HS-27A (cell line): Measurements from ENCODE around the gene ZDHHC1.
"Not testable (repeated sequence)": the region's sequence is repeated elsewhere in the genome, so short reads cannot be mapped to it uniquely, and the experiment has no call there.

ENCODE experiments used
- DNase-seq: peaks from one replicate; pipeline ENCODE4 v3.0.0-alpha.2; 2012; ENCODE audit warnings: low read depth, missing footprints

Gene ZDHHC1

GRCh38 chr16:67430977-67431774 is 14.9 kb upstream of the ZDHHC1 start, which contains the start of gene HSD11B2:
Gene HSD11B2 (plus strand): TSS chr16:67431121. CDS start chr16:67431249, 128 bp downstream.
- DNase-seq = no peak

GRCh38 chr16:67430504-67430976 is 14.3 kb upstream of the ZDHHC1 start:
- no peak for DNase-seq

- DNase-seq = no peak
Observed at GRCh38 chr16:67429799-67430503, 13.7 kb upstream of the ZDHHC1 start.

- DNase-seq = no peak
Observed at GRCh38 chr16:67429053-67429798, 12.9 kb upstream of the ZDHHC1 start.

- DNase-seq = no peak
Observed at GRCh38 chr16:67428146-67428731, 12.0 kb upstream of the ZDHHC1 start.

GRCh38 chr16:67426950-67427349 is 10.7 kb upstream of the ZDHHC1 start:
- DNase-seq = no peak

GRCh38 chr16:67426022-67426421 is 9.7 kb upstream of the ZDHHC1 start:
- DNase-seq = no peak

- no peak for DNase-seq
Observed at GRCh38 chr16:67425580-67425979, 9.3 kb upstream of the ZDHHC1 start.

GRCh38 chr16:67425061-67425460 is 8.8 kb upstream of the ZDHHC1 start:
- DNase-seq = no peak

GRCh38 chr16:67424261-67424615 is 8.0 kb upstream of the ZDHHC1 start:
- no peak for DNase-seq

GRCh38 chr16:67423611-67424260 is 7.5 kb upstream of the ZDHHC1 start:
- no peak for DNase-seq

- DNase-seq = no peak
Observed at GRCh38 chr16:67423015-67423414, 6.7 kb upstream of the ZDHHC1 start.

- no peak for DNase-seq
Observed at GRCh38 chr16:67421030-67421429, 4.8 kb upstream of the ZDHHC1 start.

GRCh38 chr16:67419931-67420330 is 3.7 kb upstream of the ZDHHC1 start:
- no peak for DNase-seq

GRCh38 chr16:67419502-67419901 is 3.2 kb upstream of the ZDHHC1 start:
- DNase-seq = no peak

- DNase-seq = no peak
Observed at GRCh38 chr16:67417333-67418061, 1.2 kb upstream of the ZDHHC1 start.

GRCh38 chr16:67415421-67415820 is 856 bp downstream of the ZDHHC1 start:
- DNase-seq = not testable (repeated sequence)

GRCh38 chr16:67413978-67414911 is 2.0 kb downstream of the ZDHHC1 start:
- no peak for DNase-seq

- no peak for DNase-seq
Observed at GRCh38 chr16:67412294-67412693, 4.0 kb downstream of the ZDHHC1 start.

GRCh38 chr16:67411339-67411738 is 4.9 kb downstream of the ZDHHC1 start:
- DNase-seq = no peak
